ENCODE measurements around the gene SIAH1. TPM values are rescaled to one million over a fixed set of nuclear protein-coding genes. Genes with fewer than 3 reads are reported as not detected.

Gene SIAH1
- total and polyA plus RNA-seq, 9 of the 15 experiments (the other 6 are each of a cell fraction or from before 2014, with no cell fraction given): 4.1 to 14.3 (median 12.5) TPM

- TF ChIP-seq CC2D1A (IDR thresholded peaks at IDR 0.05): no peak
- TF ChIP-seq GABPA (tag; conservative IDR thresholded peaks at IDR 0.05; ENCODE audit: low read depth): no peak
- no peak for TF ChIP-seq MYNN (IDR thresholded peaks at IDR 0.05)
- no peak for TF ChIP-seq MYNN (CRISPR knock-in tag; IDR thresholded peaks at IDR 0.05)
- TF ChIP-seq YY1 (IDR thresholded peaks at IDR 0.05; ENCODE audit: borderline replicate concordance in 1 of 3, control insufficient read depth in 1 of 3, extremely low read depth in 1 of 3, insufficient read depth in 3 of 3, insufficient read length in 1 of 3, insufficient replicate concordance in 2 of 3, low read depth in 1 of 3, low read length in 2 of 3): no peak
- TF ChIP-seq BRD4 (IDR thresholded peaks at IDR 0.05): no peak
- peak; percentile 39; the same call in 1 of the 2 replicates for TF ChIP-seq ARID1B (IDR thresholded peaks at IDR 0.05)
- no peak for TF ChIP-seq ZNF324 (CRISPR knock-in tag; IDR thresholded peaks at IDR 0.05)
- no peak for TF ChIP-seq SMARCC2 (IDR thresholded peaks at IDR 0.05; ENCODE audit: low read depth)
- no peak for TF ChIP-seq SRSF7 (optimal IDR thresholded peaks at IDR 0.05; ENCODE audit: low read depth, low read length)
- TF ChIP-seq DPF2 (IDR thresholded peaks at IDR 0.05): peak; percentile 49; the same call in 1 of the 2 replicates
- TF ChIP-seq ATF3 (IDR thresholded peaks at IDR 0.05): no peak
- no peak for TF ChIP-seq ATF3 (CRISPR knock-in tag; conservative IDR thresholded peaks at IDR 0.05)
- TF ChIP-seq ZNF79 (CRISPR knock-in tag; IDR thresholded peaks at IDR 0.05; ENCODE audit: low read depth): no peak
- TF ChIP-seq MXD1 (CRISPR knock-in tag; IDR thresholded peaks at IDR 0.05; ENCODE audit: borderline replicate concordance, poor library complexity, severe bottlenecking): no peak
- no peak for TF ChIP-seq CBX2 (IDR thresholded peaks at IDR 0.05; ENCODE audit: insufficient read depth, low read length, poor library complexity, severe bottlenecking)
- no peak for TF ChIP-seq RREB1 (CRISPR knock-in tag; IDR thresholded peaks at IDR 0.05)
- TF ChIP-seq ZMIZ1 (IDR thresholded peaks at IDR 0.05; ENCODE audit: low read depth in 2 of 2, low read length in 2 of 2): no peak
- TF ChIP-seq EHMT2 (IDR thresholded peaks at IDR 0.05): no peak
Observed at GRCh38 chr16:48374255-48374654, 11.0 kb downstream of the SIAH1 start (continued).

All from K562 (cell line).